Gastrocnemius medialis (tissue), 4 donors: ENCODE measurements around the gene PRSS56. TPM values are rescaled to one million over a fixed set of nuclear protein-coding genes. Genes with fewer than 3 reads are reported as not detected.
A peak's percentile ranks its signal among the peaks of the same experiment; 100 is the strongest.

Experiments used
- ATAC-seq, 2 donors: fragments of 150-250 bp; one replicate each; pipeline ENCODE4 v1.9.1; 2016
- DNase-seq, 2 donors: peaks; one replicate each; pipeline ENCODE4 v3.0.0-alpha.2; 2019
- H3K27ac ChIP-seq, 4 donors: fragments of 200-600 bp; sonication (generic); 1 replicate in 1 of 4; 2 replicates in 3 of 4; pipeline ENCODE4 v1.5.1; 2016 to 2018; ENCODE audit warnings: mild to moderate bottlenecking in 2 of 4, moderate library complexity in 1 of 4
- H3K27me3 ChIP-seq, 3 donors: fragments of 200-600 bp; sonication (generic) in 2 of 3; 1 replicate in 1 of 3; 2 replicates in 2 of 3; pipeline versions ENCODE4 v1.5.1 to v1.6.0; 2016 to 2019; ENCODE audit warnings: mild to moderate bottlenecking in 1 of 3, moderate library complexity in 1 of 3
- H3K36me3 ChIP-seq, 2 donors: fragments of 200-600 bp; sonication (generic) in 1 of 2; one replicate each; pipeline ENCODE4 v1.5.1; 2017 to 2018
- H3K4me1 ChIP-seq, 2 donors: fragments of 200-600 bp; sonication (generic) in 1 of 2; one replicate each; pipeline ENCODE4 v1.5.1; 2016 to 2017; ENCODE audit warnings: mild to moderate bottlenecking in 2 of 2
- H3K4me3 ChIP-seq, 4 donors: fragments of 200-600 bp; sonication (generic) in 3 of 4; 1 replicate in 1 of 4; 2 replicates in 3 of 4; pipeline ENCODE4 v1.5.1; 2016 to 2019; ENCODE audit warnings: mild to moderate bottlenecking in 2 of 4
- H3K9me3 ChIP-seq, 3 donors: fragments of 200-600 bp; sonication (generic) in 2 of 3; 1 replicate in 1 of 3; 2 replicates in 2 of 3; pipeline ENCODE4 v1.5.1; 2016 to 2019
- POLR2A ChIP-seq, 2 donors: fragments of 450-650 bp; IDR thresholded peaks; one replicate each; pipeline ENCODE4 v1.6.1; 2017; ENCODE audit warnings: antibody characterized with exemption in 2 of 2, mild to moderate bottlenecking in 2 of 2, moderate library complexity in 2 of 2
- in situ Hi-C, 4 donors: fragments of 200-750 bp; cut with MboI; loops; one replicate each; pipeline versions ENCODE4 v1.15.0 to v1.8.0; 2017; ENCODE audit warnings: low sequenced_read_pairs in 4 of 4
- intact Hi-C: fragments of 100-400 bp; cut with DNase I; formaldehyde crosslinking; loops from one replicate; pipeline ENCODE4 v1.15.1; 2023; ENCODE audit warnings: low total_unique reads
- total RNA-seq, 4 donors: library from RNA; depleted of rRNA; stranded (reverse); fragments of >200 nt; gene quantifications; one replicate each; pipeline versions ENCODE4 v1.1.0 to v1.2.3, GENCODE V29; 2016
- TF ChIP-seq, protein P1 (sequence below), 5 experiments: fragments of 450-650 bp in 3 of 5; fragments of 200-600 bp in 2 of 5; sonication (generic) in 2 of 5; IDR thresholded peaks in 4 of 5; conservative IDR thresholded peaks in 1 of 5; 1 replicate in 4 of 5; 2 replicates in 1 of 5; pipeline ENCODE4 v1.5.1; 2016 to 2019; ENCODE audit warnings: antibody characterized with exemption in 5 of 5, mild to moderate bottlenecking in 3 of 5, moderate library complexity in 3 of 5

The PRSS56 gene
- total RNA-seq, 4 donors from 2014 or later = 1.0 to 3.2 (median 2.2) TPM

DNA sequence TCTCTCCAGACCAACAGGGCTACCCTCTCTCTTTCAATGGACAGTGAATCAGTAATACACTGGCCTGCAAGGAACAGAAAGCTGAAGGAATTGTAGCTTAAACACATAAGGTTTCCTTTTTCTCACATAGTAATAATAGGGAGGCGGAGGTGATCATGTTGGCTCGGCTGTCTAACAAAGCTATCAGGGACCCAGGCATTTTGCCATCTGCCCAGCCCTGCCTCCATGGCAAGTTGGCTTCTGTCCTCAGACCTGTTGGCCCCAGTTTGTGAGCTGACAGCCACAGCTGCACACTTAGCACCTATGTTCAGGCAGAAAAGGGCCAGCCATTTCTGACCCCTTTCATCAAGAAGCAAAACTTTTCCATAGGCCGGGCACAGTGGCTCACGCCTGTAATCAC is 17.3 kb downstream of the PRSS56 start:
- ATAC-seq = peak; percentile 60 to 66
- H3K27me3 ChIP-seq = no peaks in the 10 kb centered on the region
- in situ Hi-C loops = no loop called here

DNA sequence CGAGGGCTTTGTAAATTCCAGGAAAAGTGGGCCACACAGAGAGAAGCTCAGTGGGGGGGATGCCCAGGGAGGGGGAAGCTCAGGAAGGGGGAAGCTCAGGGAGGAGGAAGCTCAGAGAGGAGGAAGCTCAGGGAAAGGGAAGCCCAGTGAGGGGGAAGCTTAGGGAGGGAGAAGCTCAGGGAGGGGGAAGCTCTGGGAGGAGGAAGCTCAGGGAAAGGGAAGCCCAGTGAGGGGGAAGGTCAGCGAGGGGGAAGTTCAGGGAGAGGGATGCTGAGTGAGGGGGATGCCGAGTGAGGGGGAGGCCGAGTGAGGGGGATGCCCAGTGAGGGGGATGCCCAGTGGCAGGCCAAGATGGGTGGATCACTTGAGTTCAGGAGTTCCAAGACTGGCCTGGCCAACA is 18.5 kb downstream of the PRSS56 start:
- Histone ChIP-seq H3K4me3 (no peak overlapping the region), H3K4me1 (peaks cover 26 to 49% of the 10 kb centered on the region in 2 donors), H3K36me3 (peaks cover 0 to 10% of the 10 kb centered on the region in 2 donors), H3K9me3 (no peaks in the 10 kb centered on the region), H3K27me3 (no peaks in the 10 kb centered on the region), H3K27ac (peak overlapping the region in 3 of 4 donors; percentile 69 to 88 (median 87))
- in situ Hi-C loops = no loop called here
- DNase-seq (no peak), ATAC-seq (no peak)
- TF ChIP-seq, protein P1, sequence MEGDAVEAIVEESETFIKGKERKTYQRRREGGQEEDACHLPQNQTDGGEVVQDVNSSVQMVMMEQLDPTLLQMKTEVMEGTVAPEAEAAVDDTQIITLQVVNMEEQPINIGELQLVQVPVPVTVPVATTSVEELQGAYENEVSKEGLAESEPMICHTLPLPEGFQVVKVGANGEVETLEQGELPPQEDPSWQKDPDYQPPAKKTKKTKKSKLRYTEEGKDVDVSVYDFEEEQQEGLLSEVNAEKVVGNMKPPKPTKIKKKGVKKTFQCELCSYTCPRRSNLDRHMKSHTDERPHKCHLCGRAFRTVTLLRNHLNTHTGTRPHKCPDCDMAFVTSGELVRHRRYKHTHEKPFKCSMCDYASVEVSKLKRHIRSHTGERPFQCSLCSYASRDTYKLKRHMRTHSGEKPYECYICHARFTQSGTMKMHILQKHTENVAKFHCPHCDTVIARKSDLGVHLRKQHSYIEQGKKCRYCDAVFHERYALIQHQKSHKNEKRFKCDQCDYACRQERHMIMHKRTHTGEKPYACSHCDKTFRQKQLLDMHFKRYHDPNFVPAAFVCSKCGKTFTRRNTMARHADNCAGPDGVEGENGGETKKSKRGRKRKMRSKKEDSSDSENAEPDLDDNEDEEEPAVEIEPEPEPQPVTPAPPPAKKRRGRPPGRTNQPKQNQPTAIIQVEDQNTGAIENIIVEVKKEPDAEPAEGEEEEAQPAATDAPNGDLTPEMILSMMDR (IDR thresholded peaks at IDR 0.05 in 4 of 5, conservative IDR thresholded peaks at IDR 0.05 in 1 of 5) = no peak
- no peak for TF ChIP-seq POLR2A (IDR thresholded peaks at IDR 0.05)
- intact Hi-C loops = no loop called here

More for the DNA sequence above, 17.3 kb downstream of the PRSS56 start:
- no peak for TF ChIP-seq POLR2A (IDR thresholded peaks at IDR 0.05)
- TF ChIP-seq, protein P1 (IDR thresholded peaks at IDR 0.05 in 4 of 5, conservative IDR thresholded peaks at IDR 0.05 in 1 of 5) = no peak
- Histone ChIP-seq H3K27ac (peak overlapping the region; percentile 63 to 88 (median 78)), H3K9me3 (no peaks in the 10 kb centered on the region), H3K4me1 (peaks cover 26 to 44% of the 10 kb centered on the region in 2 donors), H3K36me3 (peaks cover 0 to 10% of the 10 kb centered on the region in 2 donors), H3K4me3 (no peak overlapping the region)
- intact Hi-C loops = no loop called here
- DNase-seq = peak; percentile 58 to 82

DNA sequence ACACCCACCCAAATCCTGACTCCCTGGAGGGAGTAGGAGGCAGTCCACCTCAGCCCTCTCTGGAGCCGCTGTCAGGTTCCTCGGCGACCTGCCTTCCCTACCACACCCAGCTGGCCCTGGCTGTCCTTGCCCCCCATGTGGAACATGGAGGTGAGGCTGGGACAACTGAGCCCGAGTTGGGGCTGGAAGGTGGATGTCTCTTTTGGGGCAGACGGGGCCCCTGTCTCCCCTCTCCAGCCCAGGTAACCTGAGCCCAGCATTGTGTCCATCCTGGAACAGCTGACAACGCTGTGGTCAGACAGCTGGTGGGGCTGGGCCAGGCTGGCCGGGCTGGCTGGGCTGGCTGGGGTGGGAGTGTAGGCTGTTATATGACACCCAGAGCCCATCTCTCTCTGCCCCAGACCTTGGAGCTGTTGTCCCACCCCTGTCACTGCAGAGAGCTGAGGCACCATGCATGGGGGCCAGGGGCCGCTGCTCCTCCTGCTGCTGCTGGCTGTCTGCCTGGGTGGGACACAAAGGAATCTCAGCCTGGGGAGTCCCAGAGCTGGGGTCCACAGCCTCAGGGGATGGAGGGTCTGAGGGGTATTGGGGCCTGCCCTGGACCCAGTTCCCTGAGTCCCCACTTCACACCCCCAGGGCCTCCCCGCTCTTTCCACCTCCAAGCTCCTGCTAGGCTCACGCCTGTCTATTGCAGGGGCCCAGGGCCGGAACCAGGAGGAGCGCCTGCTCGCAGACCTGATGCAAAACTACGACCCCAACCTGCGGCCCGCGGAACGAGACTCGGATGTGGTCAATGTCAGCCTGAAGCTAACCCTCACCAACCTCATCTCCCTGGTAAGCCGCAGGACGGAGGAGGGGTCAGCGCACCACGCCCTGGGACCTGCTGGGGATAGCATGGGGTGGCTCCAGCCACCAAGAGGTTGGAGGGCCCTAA is 19.4 kb downstream of the PRSS56 start, which contains the start of gene CHRNG:
Gene CHRNG, plus strand, starts transcription at position 395 of the 934 bp plus-strand sequence. Its CDS starts 56 bp downstream, at position 451.
- TF ChIP-seq, protein P1 (IDR thresholded peaks at IDR 0.05 in 4 of 5, conservative IDR thresholded peaks at IDR 0.05 in 1 of 5) = no peak
- TF ChIP-seq POLR2A (IDR thresholded peaks at IDR 0.05) = peak in 1 of 2 donors; percentile 57
- Histone ChIP-seq H3K9me3 (no peaks in the 10 kb centered on the region), H3K27ac (peak within 1 kb of the TSS; percentile 37 to 88 (median 78)), H3K4me1 (peaks cover 26 to 49% of the 10 kb centered on the region in 2 donors), H3K4me3 (peak within 1 kb of the TSS in 3 of 4 donors; percentile 40 to 44 (median 40)), H3K27me3 (no peaks in the 10 kb centered on the region), H3K36me3 (peaks cover 0 to 10% of the 10 kb centered on the region in 2 donors)
- peak; percentile 52 to 73 for DNase-seq
- intact Hi-C loops = no loop called here
- ATAC-seq = peak; percentile 63
- in situ Hi-C loops = no loop called here

DNA sequence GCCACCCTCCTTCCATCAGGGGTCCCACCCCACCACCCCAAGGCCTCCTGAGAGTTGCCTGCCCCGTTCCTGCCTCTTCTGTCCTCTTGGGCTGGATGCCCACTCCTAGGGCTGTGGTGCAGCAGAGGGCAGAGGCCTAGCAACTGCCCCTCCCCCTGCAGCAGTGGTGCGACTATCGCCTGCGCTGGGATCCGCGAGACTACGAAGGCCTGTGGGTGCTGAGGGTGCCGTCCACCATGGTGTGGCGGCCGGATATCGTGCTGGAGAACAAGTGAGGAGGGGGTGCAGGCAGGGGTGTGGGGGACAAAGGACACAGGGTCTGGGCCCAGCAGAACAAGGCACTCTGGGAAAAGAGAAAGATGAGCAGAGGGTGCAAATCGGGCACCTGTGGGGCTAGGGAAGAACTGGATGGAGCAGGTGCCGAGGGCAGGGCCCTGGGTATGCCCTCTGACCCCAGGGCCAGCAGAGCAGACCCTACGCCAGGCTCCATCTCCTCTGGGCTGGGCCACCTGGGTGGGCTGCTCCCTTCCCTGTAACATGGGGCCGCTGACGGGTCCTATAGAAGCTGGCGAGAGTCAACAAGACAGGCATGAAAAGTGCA is 20.4 kb downstream of the PRSS56 start:
- Histone ChIP-seq H3K27ac (peak overlapping the region in 3 of 4 donors; percentile 69 to 88 (median 87)), H3K27me3 (no peaks in the 10 kb centered on the region), H3K4me3 (peak overlapping the region in 3 of 4 donors; percentile 40 to 44 (median 40)), H3K4me1 (peaks cover 26 to 50% of the 10 kb centered on the region in 2 donors), H3K36me3 (peaks cover 0 to under 1% of the 10 kb centered on the region in 2 donors), H3K9me3 (no peaks in the 10 kb centered on the region)
- DNase-seq = peak in 1 of 2 donors; percentile 46
- TF ChIP-seq, protein P1 (IDR thresholded peaks at IDR 0.05 in 4 of 5, conservative IDR thresholded peaks at IDR 0.05 in 1 of 5) = no peak
- TF ChIP-seq POLR2A (IDR thresholded peaks at IDR 0.05) = no peak
- intact Hi-C loops = no loop called here
- in situ Hi-C loops = no loop called here
- no peak for ATAC-seq
